ENCODE measurements around the gene ZNF652. TPM values are rescaled to one million over a fixed set of nuclear protein-coding genes. Genes with fewer than 3 reads are reported as not detected.
A peak's percentile ranks its signal among the peaks of the same experiment; 100 is the strongest.

Gene ZNF652
- polyA plus RNA-seq, 1 experiment, result 5.3 TPM

DNA sequence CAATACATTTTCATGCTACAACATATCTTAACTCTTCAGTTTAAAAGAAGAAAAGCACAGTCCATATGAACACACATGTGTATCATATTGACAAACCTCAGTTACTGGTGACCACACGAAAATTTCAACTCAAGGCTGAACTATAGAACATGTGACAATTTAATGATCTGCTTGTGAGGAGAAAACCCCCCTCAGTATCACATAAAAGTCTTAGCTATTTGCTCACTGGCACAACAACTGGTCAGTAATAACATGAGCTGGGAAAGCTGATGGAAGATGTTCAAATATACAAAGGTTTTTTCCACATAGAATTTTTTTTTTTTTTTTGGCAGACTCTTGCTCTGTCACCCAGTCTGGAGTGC, 19.5 kb downstream of the ZNF652 start:
- POLR2A ChIA-PET, result no interaction called here
- H3K4me3 ChIP-seq (ENCODE audit: low read depth, low read length), result 0 out of 2 replicates have a peak overlapping the region, but pooled peaks have one; percentile 13

GRCh38 chr17:49341356-49341755, 20.7 kb downstream of the ZNF652 start:
- no peaks in the 10 kb centered on the region for H3K36me3 ChIP-seq (ENCODE audit: control insufficient read depth, insufficient read depth, low read length)
- ChIA-PET POLR2A (no interaction called here), CTCF (interaction anchor here (1.1 to 1.2 kb wide), 3 partner anchors 9 to 94 kb away, joined by 3 to 6 read pairs (median 5); no protein-coding TSS in a partner anchor)
- DNase-seq (ENCODE audit: low read depth), result no peak
- TF ChIP-seq CTCF (IDR thresholded peaks at IDR 0.05; ENCODE audit: insufficient read depth, low read depth, low read length), result no peak
- no peak overlapping the region for H3K4me3 ChIP-seq (ENCODE audit: low read depth, low read length)
- no peaks in the 10 kb centered on the region for H3K27me3 ChIP-seq (ENCODE audit: control insufficient read depth, insufficient read depth, low read length)

More for the DNA sequence above, 19.5 kb downstream of the ZNF652 start:
- H3K36me3 ChIP-seq (ENCODE audit: control insufficient read depth, insufficient read depth, low read length), result no peaks in the 10 kb centered on the region
- no peak for DNase-seq (ENCODE audit: low read depth)
- CTCF ChIA-PET, result interaction anchor here (0.6 to 1.4 kb wide), 8 partner anchors 10 to 116 kb away, joined by 3 to 4 read pairs (median 3); no protein-coding TSS in a partner anchor
- no peak for TF ChIP-seq CTCF (IDR thresholded peaks at IDR 0.05; ENCODE audit: insufficient read depth, low read depth, low read length)
- no peaks in the 10 kb centered on the region for H3K27me3 ChIP-seq (ENCODE audit: control insufficient read depth, insufficient read depth, low read length)

DNA sequence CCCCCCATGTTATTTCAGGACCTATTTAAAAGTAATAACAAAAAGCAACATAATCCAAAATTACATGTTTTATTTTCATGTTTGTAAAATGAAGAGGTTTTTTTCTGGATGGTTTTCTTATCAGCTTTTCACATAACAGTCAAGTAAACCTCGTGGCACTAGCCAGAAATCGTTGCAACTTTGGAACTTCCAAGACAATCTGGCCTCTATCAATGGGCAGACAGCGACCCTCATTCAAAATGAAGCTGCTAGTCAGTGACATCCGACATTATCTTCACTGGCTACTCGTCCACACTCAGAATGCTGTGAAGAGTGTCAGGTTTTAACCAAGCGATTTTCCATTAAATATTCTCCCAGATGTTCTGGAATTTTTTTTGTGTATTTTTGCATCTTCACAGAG, 22.7 kb downstream of the ZNF652 start:
- Histone ChIP-seq H3K27me3 (ENCODE audit: control insufficient read depth, insufficient read depth, low read length) (no peaks in the 10 kb centered on the region), H3K4me3 (ENCODE audit: low read depth, low read length) (no peak overlapping the region), H3K36me3 (ENCODE audit: control insufficient read depth, insufficient read depth, low read length) (no peaks in the 10 kb centered on the region)
- no peak for DNase-seq (ENCODE audit: low read depth)
- TF ChIP-seq CTCF (IDR thresholded peaks at IDR 0.05; ENCODE audit: insufficient read depth, low read depth, low read length), result no peak
- ChIA-PET POLR2A (no interaction called here), CTCF (interaction anchor here (1.0 kb wide), 1 partner anchor 217 kb away, joined by 4 read pairs; no protein-coding TSS in a partner anchor)

DNA sequence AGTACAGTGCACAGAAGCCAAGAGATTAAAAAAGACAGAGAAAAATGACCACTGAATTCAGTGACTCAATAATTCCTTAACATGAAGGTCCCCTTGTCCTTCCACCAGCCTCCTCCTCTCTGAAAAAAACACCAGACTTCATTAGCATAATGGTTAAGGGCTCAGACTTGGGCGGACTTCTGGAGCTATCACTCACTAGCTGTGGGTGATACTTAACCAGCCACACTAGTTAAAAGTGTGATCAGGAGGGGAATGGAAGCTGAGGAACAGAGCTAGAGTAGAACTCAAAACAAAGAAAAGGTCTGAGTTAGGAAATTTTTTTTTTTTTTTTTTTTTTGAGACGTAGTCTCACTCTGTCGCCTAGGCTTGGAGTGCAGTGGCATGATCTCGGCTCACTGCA, 23.2 kb downstream of the ZNF652 start:
- no peak for DNase-seq (ENCODE audit: low read depth)
- ChIA-PET POLR2A (no interaction called here), CTCF (interaction anchor here (1.0 to 1.2 kb wide), 3 partner anchors 23 to 217 kb away, joined by 3 to 4 read pairs (median 4); no protein-coding TSS in a partner anchor)
- TF ChIP-seq CTCF (IDR thresholded peaks at IDR 0.05; ENCODE audit: insufficient read depth, low read depth, low read length), result no peak
- Histone ChIP-seq H3K4me3 (ENCODE audit: low read depth, low read length) (no peak overlapping the region), H3K27me3 (ENCODE audit: control insufficient read depth, insufficient read depth, low read length) (no peaks in the 10 kb centered on the region), H3K36me3 (ENCODE audit: control insufficient read depth, insufficient read depth, low read length) (no peaks in the 10 kb centered on the region)

GRCh38 chr17:49337884-49338283, 24.2 kb downstream of the ZNF652 start:
- Histone ChIP-seq H3K27me3 (ENCODE audit: control insufficient read depth, insufficient read depth, low read length) (no peaks in the 10 kb centered on the region), H3K4me3 (ENCODE audit: low read depth, low read length) (no peak overlapping the region), H3K36me3 (ENCODE audit: control insufficient read depth, insufficient read depth, low read length) (no peaks in the 10 kb centered on the region)
- CTCF ChIA-PET, result interaction anchor here (1.2 kb wide), 2 partner anchors 22 to 110 kb away, joined by 3 to 4 read pairs; no protein-coding TSS in a partner anchor
- POLR2A ChIA-PET, result no interaction called here
- DNase-seq (ENCODE audit: low read depth), result no peak
- TF ChIP-seq CTCF (IDR thresholded peaks at IDR 0.05; ENCODE audit: insufficient read depth, low read depth, low read length), result no peak

Data from BJ (cell line).